Measurements from ENCODE around the gene B3GNT2. TPM values are rescaled to one million over a fixed set of nuclear protein-coding genes. Genes with fewer than 3 reads are reported as not detected.

B3GNT2 gene
- total RNA-seq, 1 experiment from 2014 or later = 32.2 TPM

GRCh38 chr2:62163106-62163831 is 32.6 kb upstream of the B3GNT2 start (continued):
- no peak for TF ChIP-seq PRDM15 (CRISPR knock-in tag; IDR thresholded peaks at IDR 0.05)
- TF ChIP-seq E2F1 (CRISPR knock-in tag; IDR thresholded peaks at IDR 0.05) = no peak
- no peak for TF ChIP-seq SOX15 (CRISPR knock-in tag; IDR thresholded peaks at IDR 0.05)
- TF ChIP-seq ZNF263 (CRISPR knock-in tag; IDR thresholded peaks at IDR 0.05; ENCODE audit: low read depth) = no peak

- ChIA-PET POLR2A (no interaction called here), CTCF (interaction anchor here (0.8 to 1.2 kb wide), 2 partner anchors 13 to 133 kb away, joined by 3 to 5 read pairs; no protein-coding TSS in a partner anchor)
- Mint-ChIP-seq H3K36me3 (no peaks in the 10 kb centered on the region), H3K27me3 (ENCODE audit: low read depth) (no peaks in the 10 kb centered on the region), H3K4me3 (no peak overlapping the region), H3K9me3 (no peaks in the 10 kb centered on the region), H3K4me1 (peaks cover 14% of the 10 kb centered on the region), H3K27ac (no peak overlapping the region)
- DNase-seq (ENCODE audit: low spot score) (no peak), ATAC-seq (no peak)
- TF ChIP-seq ZBTB43 (CRISPR knock-in tag; IDR thresholded peaks at IDR 0.05) (no peak), FOXP4 (CRISPR knock-in tag; IDR thresholded peaks at IDR 0.05) (no peak)
Observed at GRCh38 chr2:62163834-62164233, 32.1 kb upstream of the B3GNT2 start.

GRCh38 chr2:62175728-62176127 is 20.2 kb upstream of the B3GNT2 start:
- ATAC-seq (no peak), DNase-seq (ENCODE audit: low spot score) (no peak)
- Mint-ChIP-seq H3K4me1 (peaks cover 4% of the 10 kb centered on the region; the same call in 1 of the 2 replicates), H3K9me3 (0 out of 2 replicates have a peak, but pooled peaks cover 3% of the 10 kb centered on the region), H3K27me3 (ENCODE audit: low read depth) (no peaks in the 10 kb centered on the region), H3K4me3 (no peak overlapping the region), H3K27ac (no peak overlapping the region), H3K36me3 (no peaks in the 10 kb centered on the region)
- TF ChIP-seq PREB (CRISPR knock-in tag; IDR thresholded peaks at IDR 0.05; ENCODE audit: borderline replicate concordance) (no peak), ZNF263 (CRISPR knock-in tag; IDR thresholded peaks at IDR 0.05; ENCODE audit: low read depth) (no peak), KAT7 (CRISPR knock-in tag; IDR thresholded peaks at IDR 0.05; ENCODE audit: borderline replicate concordance) (no peak), AR (CRISPR knock-in tag; IDR thresholded peaks at IDR 0.05) (no peak), OVOL2 (CRISPR knock-in tag; IDR thresholded peaks at IDR 0.05; ENCODE audit: borderline replicate concordance) (no peak), ARID4B (CRISPR knock-in tag; IDR thresholded peaks at IDR 0.05; ENCODE audit: borderline replicate concordance) (no peak)
- ChIA-PET CTCF (interaction anchor here (0.6 kb wide), 1 partner anchor 950 kb away, joined by 3 read pairs; no protein-coding TSS in a partner anchor), POLR2A (no interaction called here)

Measured in WTC11 (cell line).